HG02678 (cell line): ENCODE measurements around the gene SERINC4.

Source experiments
- ATAC-seq: cut with Tn5 transposase; IDR thresholded peaks from one replicate; pipeline ENCODE4 v1.9.1; 2021; ENCODE audit warnings: mild to moderate bottlenecking, moderate library complexity; ENCODE audit not compliant: unreplicated experiment

The SERINC4 gene

DNA sequence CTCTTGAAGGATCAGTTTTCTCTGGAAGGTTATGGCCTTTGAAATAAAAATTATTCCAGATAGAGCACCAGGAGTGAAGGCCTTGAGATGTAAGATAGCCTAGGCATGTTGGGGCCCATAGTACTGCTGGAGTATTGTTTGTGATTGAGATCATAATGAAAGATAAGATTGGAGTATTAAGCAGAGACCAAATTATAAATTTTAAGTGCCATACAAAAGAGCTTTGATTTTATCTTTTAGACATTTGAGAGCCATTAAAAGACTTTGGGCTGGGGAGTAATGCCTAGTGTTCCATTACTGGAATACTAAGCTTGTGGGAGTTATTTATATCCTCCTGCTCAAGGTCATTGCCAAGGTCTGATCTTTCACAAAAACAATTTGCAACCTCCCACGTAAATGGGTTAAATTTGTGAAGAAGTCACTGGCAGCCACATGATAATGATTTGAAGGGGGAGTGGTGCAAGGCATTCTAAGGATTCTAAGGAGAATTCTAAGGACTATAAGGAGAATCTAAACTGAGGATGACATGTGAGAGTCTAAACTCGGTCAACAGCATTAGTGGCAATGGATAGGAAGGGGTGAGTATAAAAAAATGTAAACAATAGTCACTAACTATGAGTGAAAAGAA, 36.1 kb downstream of the SERINC4 start:
- ATAC-seq = no peak

DNA sequence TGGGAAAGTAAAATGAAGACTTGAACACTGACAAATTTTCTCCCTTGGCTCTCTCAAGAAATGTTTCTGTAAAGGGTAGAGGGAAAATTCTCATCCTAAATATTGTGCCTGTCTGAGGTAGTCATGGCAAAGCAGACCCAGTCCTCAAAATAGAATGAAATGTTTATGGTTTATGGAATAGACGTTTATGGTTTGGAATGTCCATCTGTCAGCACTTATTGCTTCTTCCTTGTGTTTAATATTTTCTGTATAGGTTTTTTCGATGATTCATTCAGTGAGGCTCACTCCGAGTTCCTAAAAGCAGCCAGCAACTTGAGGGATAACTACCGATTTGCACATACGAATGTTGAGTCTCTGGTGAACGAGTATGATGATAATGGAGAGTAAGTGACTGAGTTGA, 37.2 kb downstream of the SERINC4 start:
- no peak for ATAC-seq

DNA sequence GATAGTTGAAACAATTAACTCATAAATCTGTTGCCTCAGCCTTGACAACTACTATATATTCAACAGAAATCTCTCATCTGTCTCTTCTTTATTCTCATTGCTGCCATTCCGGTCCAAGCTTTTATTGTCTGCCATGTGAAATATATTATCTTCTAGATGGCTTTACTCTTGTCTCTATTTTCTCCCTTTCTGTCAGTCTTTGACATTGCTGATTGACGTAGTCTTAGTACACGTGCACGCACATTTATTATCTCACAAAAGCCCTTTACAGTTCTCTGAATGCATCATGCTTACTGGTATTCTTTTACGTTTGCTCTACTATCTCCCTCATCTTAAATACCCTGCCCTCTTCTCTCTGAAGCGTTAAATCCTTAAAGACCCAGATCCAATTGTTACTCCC, 48.1 kb downstream of the SERINC4 start:
- ATAC-seq = no peak

DNA sequence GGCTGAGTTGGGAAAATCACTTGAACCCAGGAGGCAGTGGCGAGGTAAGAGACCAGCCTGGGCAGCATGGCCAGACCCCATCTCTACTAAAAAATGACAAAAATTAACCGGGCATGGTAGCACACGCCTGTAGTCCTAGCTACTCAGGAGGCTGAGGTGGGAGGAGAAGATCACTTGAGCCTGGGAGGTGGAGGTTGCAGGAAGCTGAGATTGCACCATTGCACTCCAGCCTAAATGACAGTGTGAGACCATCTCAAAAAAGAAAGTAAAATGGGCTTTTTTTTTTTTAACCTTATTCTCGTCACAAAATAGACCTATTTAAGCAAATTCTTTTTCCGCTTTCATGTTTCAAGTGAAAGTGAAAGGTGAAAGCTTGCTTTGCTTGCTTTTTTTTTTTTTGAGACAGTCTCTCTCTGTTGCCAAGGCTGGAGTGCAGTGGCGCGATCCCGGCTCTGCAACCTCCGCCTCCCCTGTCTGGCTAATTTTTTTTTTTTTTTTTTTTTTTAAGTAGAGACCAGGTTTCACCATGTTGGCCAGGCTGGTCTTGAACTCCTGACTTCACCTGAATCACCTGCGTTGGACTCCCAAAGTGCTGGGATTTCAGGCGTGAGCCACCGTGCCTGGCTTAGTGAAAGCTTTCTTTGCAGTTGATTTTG, 50.2 kb downstream of the SERINC4 start:
- ATAC-seq = peak; percentile 32

DNA sequence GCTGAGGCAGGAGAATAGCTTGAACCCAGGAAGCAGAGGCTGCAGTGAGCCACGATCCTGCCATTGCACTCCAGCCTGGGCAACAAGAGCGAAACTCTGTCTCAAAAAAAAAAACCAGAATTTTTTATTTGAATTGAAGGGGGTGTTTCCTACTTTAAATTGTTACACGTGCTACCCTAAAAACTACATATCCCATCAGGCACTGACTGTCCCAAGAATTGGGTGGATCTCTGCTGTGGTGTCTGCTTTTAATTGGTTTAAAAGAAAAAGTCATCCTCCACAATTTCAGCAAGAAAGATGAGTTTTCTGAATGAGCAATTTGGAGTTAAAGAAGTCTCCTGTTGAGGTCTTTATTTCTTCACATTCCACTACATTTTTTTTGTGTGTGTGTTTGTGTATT, 51.6 kb downstream of the SERINC4 start:
- no peak for ATAC-seq

DNA sequence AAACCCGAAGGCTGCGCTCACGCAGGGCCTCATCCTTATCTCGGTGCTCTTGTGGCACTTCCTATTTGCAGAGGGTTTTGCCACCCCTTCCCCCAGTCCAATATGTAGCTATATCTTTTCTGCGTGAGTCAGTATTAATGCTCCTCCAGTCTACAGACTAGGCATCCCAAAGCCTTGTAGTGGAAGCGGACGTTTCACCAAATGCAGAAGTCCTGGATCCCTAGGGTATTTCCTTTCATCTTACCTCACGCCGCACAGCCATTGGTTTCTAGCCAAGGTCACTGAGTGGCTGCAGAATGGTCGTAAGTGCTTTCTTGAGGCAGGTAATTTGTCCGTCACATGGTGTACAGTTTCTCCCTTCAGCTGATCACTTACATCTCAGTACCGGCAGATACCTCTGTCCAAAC, 53.1 kb downstream of the SERINC4 start:
- ATAC-seq = peak; percentile 21

DNA sequence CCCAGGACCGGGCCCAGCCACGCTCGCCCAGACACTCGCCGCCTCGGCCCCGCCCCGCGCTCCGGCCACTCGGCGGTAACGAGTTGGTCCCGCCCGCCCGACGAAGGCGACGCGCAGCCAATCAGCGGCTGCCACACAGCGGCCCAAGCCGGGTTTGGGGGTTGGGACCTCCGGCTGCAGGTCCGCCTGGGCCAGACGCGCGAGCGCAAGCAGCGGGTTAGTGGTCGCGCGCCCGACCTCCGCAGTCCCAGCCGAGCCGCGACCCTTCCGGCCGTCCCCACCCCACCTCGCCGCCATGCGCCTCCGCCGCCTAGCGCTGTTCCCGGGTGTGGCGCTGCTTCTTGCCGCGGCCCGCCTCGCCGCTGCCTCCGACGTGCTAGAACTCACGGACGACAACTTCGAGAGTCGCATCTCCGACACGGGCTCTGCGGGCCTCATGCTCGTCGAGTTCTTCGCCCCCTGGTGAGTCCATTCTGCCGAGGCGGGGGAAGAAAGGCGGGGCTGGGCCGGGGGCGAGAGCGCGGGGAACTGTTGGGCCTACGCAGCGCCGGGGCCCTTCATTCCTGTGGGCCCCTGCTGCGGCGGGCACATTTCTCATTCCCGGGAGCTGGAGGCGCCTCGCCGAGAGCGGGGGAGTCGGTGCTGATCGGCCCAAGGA, 53.6 kb downstream of the SERINC4 start, which contains the start of gene PDIA3:
TSS of gene PDIA3 (plus strand) at position 194 of the 658 bp plus-strand sequence. CDS start at position 296, 102 bp downstream.
- peak; percentile 80 for ATAC-seq
